OCI-LY3 (cell line): ENCODE data around the gene TMED8.

Source experiments
- EZH2phosphoT487 ChIP-seq: fragments of 200-600 bp; shearing (Covaris generic); IDR thresholded peaks from 2 replicates; pipeline ENCODE4 v1.6.1; 2018; ENCODE audit warnings: antibody characterized with exemption, mixed run types, low read depth
- TF ChIP-seq, protein P1 (sequence below): fragments of 200-600, 300-600 bp; sonication (generic); IDR thresholded peaks from 2 replicates; pipeline ENCODE4 v1.5.1; 2014; ENCODE audit warnings: antibody characterized with exemption, low read length, low read depth

DNA sequence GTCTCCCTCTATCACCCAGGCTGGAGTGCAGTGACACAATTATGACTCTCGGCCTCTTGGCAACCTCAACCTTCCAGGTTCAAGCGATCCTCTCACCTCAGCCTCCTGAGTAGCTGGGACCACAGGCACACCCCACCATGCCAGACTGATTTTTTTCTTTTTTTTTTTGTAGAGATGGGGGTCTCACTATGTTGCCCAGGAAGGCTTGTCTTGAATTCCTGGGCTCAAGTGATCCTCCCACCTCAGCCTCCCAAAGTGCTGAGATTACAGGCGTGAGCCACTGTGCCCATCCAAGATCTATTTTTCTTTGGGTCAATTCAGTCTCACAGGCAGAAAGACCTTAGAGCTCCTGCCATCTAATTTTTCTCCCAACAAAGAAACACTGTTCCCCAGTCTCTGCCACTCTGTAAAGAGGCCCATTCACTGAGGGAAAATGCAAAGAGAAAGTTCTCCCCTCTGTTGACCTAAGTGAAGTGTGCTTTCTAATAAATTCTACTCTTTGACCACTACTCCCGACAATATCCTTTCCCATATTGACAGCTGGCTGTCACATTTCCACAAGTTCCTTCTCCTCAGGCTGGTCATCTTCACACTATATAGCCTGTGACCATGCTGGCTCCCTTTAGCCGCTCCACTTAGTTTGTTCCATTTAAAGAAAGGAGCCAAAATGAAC is 23.3 kb downstream of the TMED8 start:
- TF ChIP-seq, protein P1, sequence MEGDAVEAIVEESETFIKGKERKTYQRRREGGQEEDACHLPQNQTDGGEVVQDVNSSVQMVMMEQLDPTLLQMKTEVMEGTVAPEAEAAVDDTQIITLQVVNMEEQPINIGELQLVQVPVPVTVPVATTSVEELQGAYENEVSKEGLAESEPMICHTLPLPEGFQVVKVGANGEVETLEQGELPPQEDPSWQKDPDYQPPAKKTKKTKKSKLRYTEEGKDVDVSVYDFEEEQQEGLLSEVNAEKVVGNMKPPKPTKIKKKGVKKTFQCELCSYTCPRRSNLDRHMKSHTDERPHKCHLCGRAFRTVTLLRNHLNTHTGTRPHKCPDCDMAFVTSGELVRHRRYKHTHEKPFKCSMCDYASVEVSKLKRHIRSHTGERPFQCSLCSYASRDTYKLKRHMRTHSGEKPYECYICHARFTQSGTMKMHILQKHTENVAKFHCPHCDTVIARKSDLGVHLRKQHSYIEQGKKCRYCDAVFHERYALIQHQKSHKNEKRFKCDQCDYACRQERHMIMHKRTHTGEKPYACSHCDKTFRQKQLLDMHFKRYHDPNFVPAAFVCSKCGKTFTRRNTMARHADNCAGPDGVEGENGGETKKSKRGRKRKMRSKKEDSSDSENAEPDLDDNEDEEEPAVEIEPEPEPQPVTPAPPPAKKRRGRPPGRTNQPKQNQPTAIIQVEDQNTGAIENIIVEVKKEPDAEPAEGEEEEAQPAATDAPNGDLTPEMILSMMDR = no peak
- TF ChIP-seq EZH2phosphoT487 = no peak
